Measurements from ENCODE around the gene PLA2G12B.
"Not testable (repeated sequence)": the region's sequence is repeated elsewhere in the genome, so short reads cannot be mapped to it uniquely, and the experiment has no call there.

PLA2G12B gene

GRCh38 chr10:72943498-72944234 is 10.9 kb downstream of the PLA2G12B start:
- no peak for DNase-seq (ENCODE audit: insufficient read length, low spot score)

DNA sequence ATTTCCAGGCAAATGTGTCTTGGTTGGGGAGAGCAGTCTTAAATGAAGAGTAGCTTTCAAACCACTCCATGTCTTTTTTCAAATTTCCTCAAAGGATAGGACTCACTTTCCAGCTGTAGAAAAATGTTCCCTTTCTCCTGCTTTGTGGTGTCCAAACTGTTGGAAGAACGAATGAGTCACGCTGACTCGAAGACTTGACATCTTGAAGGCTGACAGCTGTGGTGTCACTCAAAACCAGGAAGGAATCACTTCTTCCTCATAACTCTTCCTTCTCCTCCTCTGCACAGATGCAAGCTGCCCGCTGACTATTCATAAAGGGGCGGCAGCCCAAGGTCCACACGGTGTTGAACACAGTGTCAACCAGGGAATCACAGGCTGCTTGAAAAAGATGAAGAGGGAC is 19.2 kb downstream of the PLA2G12B start:
- FAIRE-seq (no peak), DNase-seq (ENCODE audit: insufficient read length, low spot score) (no peak)

More at GRCh38 chr10:72943498-72944234, 10.9 kb downstream of the PLA2G12B start:
- FAIRE-seq, result no peak

GRCh38 chr10:72932259-72933015 is 22.2 kb downstream of the PLA2G12B start:
- FAIRE-seq, result no peak

DNA sequence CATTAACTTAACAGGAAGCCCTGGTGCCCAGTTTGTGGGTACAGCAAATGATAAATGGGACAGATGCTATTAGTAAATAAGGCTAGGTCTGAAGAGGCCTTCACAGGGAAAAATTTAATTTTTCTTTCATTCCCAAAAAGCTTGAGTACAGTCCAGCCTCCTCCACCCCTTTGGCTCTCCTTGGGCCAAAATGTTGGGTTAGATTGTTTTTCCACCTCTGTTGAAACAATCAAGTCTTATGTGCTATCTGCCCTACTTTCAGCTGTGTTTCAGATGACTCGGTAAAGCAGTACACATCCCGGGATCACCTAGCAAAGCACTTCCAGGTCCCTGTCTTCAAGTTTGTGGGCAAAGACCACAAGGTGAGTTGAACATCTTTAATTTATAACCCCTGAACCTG is 24.3 kb downstream of the PLA2G12B start:
- DNase-seq (ENCODE audit: insufficient read length, low spot score) (no peak), FAIRE-seq (no peak)

More at GRCh38 chr10:72932259-72933015, 22.2 kb downstream of the PLA2G12B start:
- no peak for DNase-seq (ENCODE audit: insufficient read length, low spot score)

DNA sequence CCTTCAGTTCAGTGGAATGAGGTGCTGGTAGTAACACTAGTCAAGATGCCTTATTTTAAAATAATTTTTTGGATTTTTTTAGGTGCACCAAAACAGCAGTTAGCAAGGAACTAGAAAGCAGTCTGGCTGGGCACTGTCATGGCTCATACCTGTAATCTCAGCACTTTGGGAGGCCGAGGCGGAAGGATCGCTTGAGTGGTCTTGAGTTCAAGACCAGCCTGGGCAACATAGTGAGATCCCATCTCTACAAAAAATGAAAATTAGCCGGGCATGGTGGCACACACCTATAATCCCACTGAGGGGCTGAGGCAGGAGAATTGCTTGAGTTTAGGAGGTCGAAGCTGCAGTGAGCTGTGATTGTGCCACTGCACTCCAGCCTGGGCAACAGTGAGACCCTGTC is 25.8 kb downstream of the PLA2G12B start:
- no peak for FAIRE-seq
- no peak for DNase-seq (ENCODE audit: insufficient read length, low spot score)

DNA sequence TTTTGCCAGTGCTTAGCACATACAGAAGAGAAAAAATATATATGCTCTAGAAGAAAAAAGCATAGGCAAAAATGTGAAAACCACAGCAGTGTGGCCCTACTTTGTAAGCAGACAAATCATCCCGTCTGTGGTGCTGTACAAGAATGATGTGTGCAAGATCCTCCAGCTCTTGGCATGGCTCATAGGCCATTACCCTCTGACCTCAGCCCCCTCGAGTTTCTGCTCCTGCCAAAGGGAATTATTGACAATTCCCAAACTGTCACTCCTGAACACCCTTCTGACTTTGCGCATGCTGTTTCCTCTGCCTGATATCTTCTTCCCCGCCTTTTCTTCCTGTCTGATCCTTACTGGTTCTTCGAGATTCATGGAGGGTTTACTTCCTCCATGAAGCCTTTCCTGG is 27.1 kb downstream of the PLA2G12B start:
- FAIRE-seq, result no peak

GRCh38 chr10:72925951-72926465 is 28.6 kb downstream of the PLA2G12B start:
- no peak for FAIRE-seq
- no peak for DNase-seq (ENCODE audit: insufficient read length, low spot score)

More for the DNA sequence above, 27.1 kb downstream of the PLA2G12B start:
- DNase-seq (ENCODE audit: insufficient read length, low spot score), result no peak

GRCh38 chr10:72924351-72924750 is 30.3 kb downstream of the PLA2G12B start:
- DNase-seq (ENCODE audit: insufficient read length, low spot score) (no peak), FAIRE-seq (no peak)

- not testable (repeated sequence) for DNase-seq (ENCODE audit: insufficient read length, low spot score); FAIRE-seq
Measured at GRCh38 chr10:72921147-72921683, 33.4 kb downstream of the PLA2G12B start.

- no peak for FAIRE-seq
- DNase-seq (ENCODE audit: insufficient read length, low spot score), result no peak
Measured at GRCh38 chr10:72918352-72918751, 36.3 kb downstream of the PLA2G12B start.

- DNase-seq (ENCODE audit: insufficient read length, low spot score); FAIRE-seq: not testable (repeated sequence)
Measured at GRCh38 chr10:72917803-72918332, 36.7 kb downstream of the PLA2G12B start.

DNA sequence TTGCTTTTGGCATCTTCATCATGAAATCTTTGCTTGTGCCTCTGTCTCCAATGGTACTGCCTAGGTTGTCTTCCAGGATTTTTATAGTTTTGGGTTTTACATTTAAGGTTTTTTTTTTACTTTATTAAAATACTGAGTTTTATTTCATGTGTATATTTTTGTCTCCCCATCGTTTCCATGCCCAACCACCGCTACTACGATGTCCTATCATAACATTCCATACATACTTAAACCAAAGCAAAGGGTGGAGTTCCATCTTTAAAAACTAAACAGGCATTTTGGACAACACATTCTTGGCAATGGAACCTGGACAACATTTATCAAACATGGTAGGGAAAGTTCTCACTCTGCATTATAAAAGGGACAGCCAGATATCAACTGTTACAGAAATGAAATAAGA is 37.4 kb downstream of the PLA2G12B start:
- FAIRE-seq; DNase-seq (ENCODE audit: insufficient read length, low spot score): not testable (repeated sequence)

DNA sequence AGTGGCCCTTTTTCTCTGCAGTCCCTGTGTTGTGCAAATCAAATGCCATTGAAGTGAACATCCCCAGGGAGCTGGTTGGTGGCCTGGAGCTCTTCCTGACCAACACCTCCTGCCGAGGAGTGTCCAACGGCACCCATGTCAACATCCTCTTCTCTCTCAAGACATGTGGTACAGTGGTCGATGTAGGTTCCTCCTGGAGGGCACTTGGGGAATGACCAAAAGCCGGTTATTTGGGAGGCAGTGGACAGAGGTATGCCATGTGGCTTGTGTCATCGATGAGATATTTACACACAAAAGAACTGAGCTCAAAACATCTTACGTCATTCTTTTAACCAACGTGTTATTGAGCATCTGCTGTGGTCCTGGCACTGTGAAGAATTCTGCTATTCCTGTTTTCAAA is 41.3 kb downstream of the PLA2G12B start:
- FAIRE-seq, result no peak
- DNase-seq (ENCODE audit: insufficient read length, low spot score), result no peak

DNA sequence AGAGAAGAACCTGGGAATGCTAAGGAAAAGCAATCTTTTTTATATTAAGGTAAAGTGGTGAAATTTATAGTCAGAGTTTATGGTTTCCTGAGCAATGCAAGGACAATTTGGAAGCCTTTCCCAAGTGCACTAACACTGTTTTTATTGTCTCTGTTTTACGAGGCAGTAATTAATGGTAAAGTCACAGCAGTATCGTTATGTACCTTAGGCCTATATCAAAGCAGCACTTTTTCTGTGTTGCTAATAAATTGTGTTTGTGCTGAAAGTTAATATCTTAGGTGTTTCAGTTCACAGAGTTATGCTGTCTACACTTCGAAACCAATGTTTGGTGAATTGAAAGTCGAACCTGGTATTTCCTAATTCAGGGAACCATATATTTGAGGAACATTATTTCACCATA is 41.9 kb downstream of the PLA2G12B start:
- DNase-seq (ENCODE audit: insufficient read length, low spot score) (no peak), FAIRE-seq (no peak)

DNA sequence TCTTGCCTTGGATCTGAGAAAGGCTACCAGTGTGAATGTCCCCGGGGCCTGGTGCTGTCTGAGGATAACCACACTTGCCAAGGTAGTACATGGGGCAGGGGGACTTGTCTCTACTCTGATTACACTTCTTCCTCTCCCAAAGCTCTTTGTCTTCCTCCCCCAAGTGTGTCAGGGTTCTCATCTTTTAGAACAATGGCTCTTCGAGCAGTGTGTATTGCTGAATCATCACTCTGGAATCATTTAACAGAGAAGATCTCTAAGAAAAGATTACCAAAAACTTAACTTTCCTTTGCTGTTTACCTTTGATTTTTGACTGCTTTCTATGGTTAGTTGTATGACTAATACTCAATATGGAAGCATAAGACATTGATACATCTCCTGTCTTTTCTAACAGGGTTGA is 42.8 kb downstream of the PLA2G12B start:
- no peak for DNase-seq (ENCODE audit: insufficient read length, low spot score)
- no peak for FAIRE-seq

GRCh38 chr10:72910705-72911104 is 43.9 kb downstream of the PLA2G12B start:
- FAIRE-seq, result no peak
- no peak for DNase-seq (ENCODE audit: insufficient read length, low spot score)

DNA sequence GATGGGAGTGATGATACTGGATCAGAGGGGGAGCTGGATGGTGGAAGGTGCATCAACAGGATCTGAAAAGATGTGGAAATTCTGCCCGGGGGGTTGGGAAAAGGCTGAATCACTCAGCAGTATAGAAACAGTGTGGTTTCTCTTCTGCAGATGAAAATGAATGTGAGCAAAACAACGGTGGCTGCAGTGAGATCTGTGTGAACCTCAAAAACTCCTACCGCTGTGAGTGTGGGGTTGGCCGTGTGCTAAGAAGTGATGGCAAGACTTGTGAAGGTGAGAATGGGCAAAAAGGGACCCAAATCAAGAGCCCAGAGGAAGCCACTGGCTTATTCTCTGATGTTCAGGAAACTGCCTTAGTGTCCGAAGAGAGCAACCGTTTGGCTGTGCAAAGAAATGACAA is 48.2 kb downstream of the PLA2G12B start:
- no peak for DNase-seq (ENCODE audit: insufficient read length, low spot score)
- no peak for FAIRE-seq

GRCh38 chr10:72904806-72905205 is 49.8 kb downstream of the PLA2G12B start:
- no peak for FAIRE-seq
- no peak for DNase-seq (ENCODE audit: insufficient read length, low spot score)

- FAIRE-seq; DNase-seq (ENCODE audit: insufficient read length, low spot score): not testable (repeated sequence)
Measured at GRCh38 chr10:72903941-72904446, 50.6 kb downstream of the PLA2G12B start.

DNA sequence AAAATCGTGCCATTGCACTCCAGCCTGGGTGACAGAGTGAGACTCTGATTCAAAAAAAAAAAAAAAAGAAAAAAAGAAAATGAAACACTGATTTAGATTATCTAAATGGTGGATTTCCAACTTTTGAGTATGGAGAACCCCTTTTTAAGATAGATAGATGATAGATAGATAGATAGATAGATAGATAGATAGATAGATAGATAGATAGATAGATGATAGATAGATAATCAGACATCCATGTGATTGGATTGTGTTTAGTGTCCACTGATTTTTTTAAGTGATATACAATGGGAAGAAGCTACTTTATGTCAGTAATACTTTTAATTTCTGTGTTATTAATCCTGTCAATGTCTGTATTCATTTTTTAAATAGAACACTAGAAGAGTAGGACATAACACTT is 55.1 kb downstream of the PLA2G12B start:
- DNase-seq (ENCODE audit: insufficient read length, low spot score), result no peak
- no peak for FAIRE-seq

- no peak for DNase-seq (ENCODE audit: insufficient read length, low spot score)
- no peak for FAIRE-seq
Measured at GRCh38 chr10:72898616-72899015, 56.0 kb downstream of the PLA2G12B start.
